NCI-H345 treated with DMSO at 0.1 percent for 48 hours (cell line): ENCODE results near the gene MROH7.
A peak's percentile ranks its signal among the peaks of the same experiment; 100 is the strongest.

ENCODE experiments used
- DNase-seq: peaks from one replicate; lab custom pipeline; 2025; ENCODE audit not compliant: unreplicated experiment; lab: John Stamatoyannopoulos, UW

The MROH7 gene

DNA sequence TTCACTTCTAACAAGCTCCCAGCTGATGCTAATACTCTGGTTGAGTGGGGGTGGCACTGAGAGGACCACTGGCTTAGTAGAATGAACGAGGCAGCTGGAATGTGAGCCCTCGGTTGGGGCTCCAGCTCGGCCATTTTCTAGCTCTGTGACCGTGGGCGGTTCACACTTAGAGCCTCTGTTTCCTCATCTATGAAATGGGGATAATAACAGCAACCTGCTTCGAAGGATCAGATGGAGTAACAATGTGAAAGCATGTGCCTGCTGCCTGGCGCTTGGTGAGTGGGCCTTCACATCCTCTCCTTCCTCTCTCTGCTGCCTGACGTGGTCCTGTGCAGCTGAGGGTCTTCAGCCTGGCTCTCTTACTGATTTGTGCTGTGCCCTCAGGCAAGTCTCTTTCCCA lies 53.2 kb downstream of the MROH7 start:
- DNase-seq, result no peak

DNA sequence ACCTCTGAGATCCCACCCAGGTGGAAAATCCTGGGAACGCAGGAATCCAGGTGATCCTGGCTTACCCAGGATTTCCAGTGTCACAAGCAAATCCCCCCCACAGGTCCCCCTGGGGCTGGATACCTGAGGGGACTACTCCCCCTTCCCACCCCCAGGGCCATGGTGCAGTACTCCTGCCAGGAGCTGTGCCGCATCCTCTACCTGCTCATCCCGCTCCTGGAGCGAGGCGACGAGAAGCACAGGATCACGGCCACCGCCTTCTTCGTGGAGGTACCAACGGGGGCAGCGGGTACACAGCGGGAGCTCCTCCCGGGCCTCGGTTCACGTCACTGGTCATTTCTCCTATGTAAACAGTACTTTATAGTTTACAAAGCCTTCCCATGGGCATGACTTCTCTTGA lies 53.6 kb downstream of the MROH7 start:
- no peak for DNase-seq

DNA sequence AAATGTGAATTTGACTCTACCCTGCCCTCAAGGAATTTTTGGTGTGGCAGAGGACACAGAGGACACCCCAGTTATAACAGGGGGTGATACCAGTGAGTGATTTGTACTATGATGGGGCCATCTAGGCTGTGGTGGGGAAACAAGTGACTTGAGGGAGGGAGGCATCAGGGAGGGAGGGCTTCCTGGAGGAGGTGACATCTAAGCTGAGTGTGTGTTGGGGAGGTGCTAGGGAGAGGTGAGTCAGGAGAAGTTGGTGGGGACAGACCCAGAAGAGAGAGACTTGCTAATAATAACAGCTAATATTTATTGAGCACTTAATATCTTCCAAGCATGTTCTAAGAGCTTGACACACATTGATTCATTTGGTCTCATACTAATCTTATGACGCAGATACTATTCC lies 54.2 kb downstream of the MROH7 start:
- no peak for DNase-seq

DNA sequence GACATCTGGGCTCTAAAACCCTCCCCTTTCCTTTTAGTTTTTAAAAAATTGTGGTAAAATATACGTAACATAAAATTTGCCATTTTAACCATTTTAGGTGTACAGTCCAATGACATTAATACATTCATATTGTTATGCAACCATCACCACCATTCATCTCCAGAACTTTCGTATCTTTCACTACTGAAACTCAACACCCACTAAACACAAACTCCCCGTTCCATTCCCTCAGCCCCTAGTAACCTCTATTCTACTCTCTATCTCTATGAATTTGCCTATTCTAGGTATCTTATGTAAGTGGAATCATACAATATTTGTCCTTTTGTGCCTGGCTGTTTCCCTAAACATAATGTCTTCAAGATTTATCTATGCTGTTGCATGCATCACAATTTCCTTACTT lies 54.7 kb downstream of the MROH7 start:
- no peak for DNase-seq

DNA sequence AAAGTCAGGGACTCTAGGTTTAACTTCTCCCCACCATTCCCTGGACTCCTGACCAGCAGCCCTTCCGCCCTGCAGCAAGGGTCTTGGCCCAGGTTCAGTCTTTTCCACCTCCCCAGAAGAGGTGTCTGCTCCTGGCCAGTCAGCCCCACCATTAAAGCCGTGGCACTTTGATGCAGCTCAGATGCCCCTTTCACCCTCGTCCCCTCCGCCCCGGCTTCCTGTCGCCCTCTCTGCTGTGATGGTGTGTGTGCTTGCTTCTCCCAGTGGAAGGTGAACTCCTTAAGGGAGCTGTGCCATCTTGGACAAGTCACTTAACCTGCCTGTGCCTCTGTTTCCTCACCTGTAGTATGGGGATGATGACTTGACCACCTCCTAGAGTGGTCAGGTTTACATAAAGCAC lies 56.3 kb downstream of the MROH7 start:
- DNase-seq, result no peak

DNA sequence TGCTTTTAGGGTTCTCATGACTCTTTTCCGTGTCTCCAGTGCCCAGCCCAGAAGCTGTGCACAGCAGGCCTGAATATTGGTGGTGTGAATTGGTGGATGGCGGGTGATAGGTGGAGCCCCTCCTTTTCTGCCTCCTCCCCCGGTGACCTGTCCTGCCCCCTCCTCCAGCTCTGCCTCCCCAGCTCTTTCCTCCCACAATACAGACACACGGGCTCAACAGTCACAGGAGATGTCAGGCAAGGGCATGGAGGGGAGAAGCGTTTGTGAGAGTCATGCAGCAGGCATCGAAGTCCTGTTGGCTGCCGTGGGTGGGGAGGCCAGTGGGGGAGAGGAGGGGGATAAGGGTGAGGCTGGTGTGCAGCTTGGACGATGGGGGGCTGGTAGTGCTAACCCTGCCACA lies 56.8 kb downstream of the MROH7 start:
- no peak for DNase-seq

DNA sequence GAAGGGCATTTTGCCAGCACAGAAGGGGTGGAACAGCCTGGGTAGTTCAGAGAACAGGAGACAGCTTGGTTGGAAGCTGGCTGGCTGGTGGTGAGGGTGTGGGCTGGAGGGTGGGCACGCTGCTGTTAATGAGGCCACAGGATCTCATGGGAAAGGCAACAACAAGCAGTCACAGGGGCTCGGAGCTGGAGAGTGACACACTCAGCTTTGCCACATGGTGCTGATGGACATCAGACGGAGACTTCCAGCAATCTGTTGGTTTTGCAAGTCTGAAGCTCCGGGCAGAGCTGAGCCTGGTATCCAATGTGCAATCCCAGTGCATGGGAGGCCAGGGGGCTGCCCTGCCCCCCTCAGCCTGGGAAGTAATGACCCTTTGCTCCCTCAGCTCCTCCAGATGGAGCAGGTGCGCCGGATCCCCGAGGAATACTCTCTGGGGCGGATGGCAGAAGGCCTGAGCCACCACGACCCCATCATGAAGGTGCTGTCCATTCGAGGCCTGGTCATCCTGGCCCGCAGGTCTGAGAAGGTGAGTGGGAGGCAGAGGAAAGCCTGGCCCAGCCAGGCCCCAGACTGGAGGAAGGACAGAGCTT lies 58.4 kb downstream of the MROH7 start:
- no peak for DNase-seq

DNA sequence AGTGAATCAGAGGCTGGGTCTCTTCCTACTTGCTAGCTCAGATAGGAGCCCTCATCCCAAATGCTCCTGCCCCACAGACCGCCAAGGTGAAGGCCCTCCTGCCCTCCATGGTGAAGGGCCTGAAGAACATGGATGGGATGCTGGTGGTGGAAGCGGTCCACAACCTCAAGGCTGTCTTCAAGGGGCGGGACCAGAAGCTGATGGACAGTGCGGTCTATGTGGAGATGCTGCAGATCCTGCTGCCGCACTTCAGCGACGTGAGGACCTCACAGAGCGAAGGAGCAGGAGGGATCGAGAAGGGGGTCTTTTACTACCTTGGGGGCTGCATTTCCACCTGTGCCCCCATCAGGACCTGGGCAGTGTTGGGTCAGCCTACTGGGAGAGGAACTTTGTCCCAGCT lies 59.5 kb downstream of the MROH7 start:
- no peak for DNase-seq

DNA sequence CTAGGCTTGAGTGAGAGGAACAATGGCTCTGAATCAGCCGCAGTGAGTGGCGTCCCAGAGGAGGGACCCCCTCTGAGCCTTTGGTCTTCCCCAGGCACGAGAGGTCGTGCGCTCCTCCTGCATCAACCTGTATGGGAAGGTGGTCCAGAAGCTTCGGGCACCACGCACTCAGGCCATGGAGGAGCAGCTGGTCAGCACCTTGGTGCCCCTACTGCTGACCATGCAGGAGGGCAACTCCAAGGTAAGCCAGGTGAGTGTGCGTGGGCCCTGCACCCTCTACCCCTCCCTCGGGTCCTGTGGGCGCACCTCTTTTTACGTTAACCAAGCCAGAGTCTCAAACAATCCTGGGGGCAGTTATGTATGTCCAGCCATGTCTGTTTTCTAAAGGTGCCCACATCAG lies 60.4 kb downstream of the MROH7 start:
- no peak for DNase-seq

DNA sequence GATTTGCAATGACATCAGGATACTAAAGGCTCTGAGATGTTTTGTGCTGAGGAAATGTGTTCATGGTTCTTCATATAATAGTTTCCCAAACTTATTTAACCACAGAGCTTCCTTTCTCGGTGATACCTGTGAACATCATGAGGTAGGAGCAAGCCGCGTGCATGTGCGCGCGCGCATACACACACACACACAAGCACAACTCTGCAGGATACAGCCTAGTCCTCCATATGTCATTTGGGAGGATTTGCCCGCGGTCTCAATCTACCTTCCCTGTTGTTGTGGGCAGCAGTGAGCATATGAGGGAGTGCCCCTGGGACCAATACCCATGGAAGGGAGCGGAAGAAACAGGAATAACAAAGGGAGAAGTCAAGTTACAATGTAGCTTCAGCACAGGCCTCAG lies 61.9 kb downstream of the MROH7 start:
- no peak for DNase-seq

DNA sequence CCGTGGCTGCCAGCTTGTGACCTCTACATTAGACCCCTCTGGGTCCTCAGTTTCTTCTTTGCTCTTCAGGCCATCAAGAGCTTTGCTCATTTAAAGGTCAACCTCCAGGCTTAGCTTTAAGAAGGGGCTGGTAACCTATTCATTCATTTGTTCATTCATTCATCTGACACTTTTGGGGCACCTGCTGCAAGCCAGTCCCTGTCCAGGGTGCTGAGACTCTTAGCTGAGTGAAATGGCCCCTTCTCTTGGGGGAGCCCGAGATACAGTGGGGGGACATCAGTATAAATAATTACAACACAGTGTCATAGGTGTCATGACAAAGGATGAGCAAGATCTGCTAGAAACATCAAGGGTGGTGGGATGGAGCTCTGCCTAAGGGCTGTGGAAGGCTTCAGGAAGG lies 63.6 kb downstream of the MROH7 start:
- no peak for DNase-seq

DNA sequence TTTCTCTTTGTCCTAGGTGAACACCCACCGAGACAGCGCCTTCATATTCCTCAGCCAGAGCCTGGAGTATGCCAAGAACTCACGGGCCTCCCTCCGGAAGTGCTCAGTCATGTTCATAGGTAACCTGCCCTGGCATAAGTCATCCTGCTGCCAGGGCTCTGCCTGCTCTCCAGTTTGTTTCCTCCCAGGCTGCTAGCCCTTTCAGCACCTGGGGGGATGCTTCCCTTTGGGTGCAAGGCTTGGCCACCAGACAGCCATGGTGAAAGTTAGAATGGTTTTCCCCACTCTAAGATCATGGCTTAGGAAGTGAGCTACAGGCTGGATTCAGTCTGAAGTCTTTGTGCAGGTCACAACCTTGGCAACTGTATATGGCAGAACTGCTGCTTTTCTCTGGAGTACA lies 64.8 kb downstream of the MROH7 start:
- DNase-seq, result no peak

DNA sequence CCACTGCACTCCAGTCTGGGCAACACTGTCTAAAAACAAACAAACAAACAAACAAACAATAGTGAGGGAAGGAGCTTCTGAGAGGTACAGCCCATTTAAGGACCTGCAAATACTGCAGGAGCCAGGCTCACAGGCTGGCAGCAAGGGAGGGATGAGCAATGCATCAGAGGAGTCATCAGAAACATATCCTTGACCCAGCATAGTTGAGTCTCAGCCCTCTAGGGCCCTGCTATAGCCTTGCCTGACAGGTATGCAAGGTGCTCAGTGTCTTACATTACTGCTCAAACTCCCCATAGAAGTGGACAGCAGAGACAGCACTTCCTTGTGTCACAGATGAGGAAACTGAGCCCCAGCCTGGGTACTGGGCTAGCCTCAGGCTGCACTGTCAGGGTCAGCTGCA lies 66.8 kb downstream of the MROH7 start:
- DNase-seq, result no peak

DNA sequence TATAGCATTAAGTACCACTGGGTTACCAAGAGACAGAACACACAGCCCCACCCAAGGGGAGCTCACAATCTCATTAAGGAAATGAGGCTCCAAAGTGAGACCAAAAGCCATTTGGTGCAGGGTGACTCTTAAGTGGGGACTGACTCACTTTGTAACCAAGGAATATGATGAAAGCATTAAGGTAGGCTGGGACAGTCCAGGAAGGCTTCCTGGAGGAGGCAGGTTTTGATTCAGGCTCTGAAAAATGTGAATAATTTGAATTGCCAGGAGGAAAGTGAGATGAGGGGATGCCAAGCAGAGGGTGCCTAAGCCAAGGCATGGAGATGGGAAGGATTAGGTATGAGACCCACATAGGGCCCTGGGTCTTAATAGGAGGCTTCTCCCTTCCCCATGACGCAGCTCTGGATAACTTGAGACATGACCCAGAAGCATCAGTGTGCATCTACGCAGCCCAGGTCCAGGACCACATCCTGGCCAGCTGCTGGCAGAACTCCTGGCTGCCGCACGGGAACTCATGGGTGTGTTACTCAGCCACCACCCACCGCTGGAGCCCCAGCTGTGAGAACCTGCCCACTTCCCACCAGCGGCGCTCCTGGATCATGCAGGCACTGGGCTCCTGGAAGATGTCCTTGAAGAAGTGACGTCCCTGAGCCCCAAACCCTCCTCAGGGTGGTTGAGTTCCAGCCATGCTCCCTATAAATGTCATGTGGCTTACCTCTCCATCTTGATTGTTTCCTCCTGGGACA lies 68.1 kb downstream of the MROH7 start:
- no peak for DNase-seq

DNA sequence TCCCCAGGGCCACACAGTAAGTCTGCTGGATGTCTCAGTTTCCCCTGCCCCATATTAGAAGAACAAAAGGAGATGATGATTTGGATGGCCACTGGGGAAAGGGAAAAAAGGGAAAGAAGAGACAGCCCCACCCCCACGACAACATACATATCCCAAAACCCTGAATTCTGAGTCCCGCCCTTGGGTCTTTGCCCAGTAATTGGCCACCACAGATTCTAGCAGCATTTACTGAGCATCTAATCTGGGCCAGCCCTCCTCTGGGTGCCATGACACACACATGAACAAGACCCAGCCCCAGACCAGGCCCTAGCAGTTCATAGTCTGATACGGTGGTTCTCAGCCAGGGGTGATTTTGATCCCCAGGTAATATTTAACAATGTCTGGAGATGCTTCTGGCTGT lies 68.8 kb downstream of the MROH7 start:
- no peak for DNase-seq

DNA sequence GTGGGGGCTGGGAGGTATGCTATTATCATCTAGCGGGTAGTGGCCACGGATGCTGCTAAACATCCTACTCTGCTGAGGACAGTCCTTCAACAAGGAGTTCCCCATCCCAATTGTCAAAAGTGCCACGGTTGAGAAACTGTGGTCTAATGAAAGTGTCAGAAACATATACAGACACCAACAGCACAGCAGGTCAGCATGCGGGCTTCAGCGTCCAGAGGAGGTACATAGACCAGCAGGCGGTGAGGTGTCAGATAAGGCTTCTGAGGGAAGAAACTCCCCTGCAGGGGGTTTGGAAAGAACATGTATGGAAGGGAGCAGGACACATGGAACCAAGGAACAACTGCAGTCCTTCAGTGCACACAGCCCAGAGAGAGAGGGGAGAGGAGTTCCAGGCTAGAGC lies 69.3 kb downstream of the MROH7 start:
- no peak for DNase-seq

DNA sequence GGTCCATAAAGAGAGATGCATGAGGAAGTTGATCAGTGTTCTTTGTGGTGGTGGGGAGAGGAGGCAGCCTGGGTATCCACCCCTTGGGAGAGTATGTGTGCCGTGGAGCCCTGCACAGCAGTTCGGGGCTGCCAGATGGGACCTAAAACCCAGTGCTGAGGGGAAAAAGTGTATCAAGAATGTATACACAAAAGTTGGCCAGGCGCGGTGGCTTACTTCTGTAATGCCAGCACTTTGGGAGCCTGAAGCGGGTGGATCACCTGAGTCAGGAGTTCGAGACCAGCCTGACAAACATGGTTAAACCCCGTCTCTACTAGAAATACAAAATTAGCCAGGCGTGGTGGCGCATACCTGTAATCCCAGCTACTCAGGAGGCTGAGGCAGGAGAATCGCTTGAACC lies 70.0 kb downstream of the MROH7 start:
- no peak for DNase-seq

DNA sequence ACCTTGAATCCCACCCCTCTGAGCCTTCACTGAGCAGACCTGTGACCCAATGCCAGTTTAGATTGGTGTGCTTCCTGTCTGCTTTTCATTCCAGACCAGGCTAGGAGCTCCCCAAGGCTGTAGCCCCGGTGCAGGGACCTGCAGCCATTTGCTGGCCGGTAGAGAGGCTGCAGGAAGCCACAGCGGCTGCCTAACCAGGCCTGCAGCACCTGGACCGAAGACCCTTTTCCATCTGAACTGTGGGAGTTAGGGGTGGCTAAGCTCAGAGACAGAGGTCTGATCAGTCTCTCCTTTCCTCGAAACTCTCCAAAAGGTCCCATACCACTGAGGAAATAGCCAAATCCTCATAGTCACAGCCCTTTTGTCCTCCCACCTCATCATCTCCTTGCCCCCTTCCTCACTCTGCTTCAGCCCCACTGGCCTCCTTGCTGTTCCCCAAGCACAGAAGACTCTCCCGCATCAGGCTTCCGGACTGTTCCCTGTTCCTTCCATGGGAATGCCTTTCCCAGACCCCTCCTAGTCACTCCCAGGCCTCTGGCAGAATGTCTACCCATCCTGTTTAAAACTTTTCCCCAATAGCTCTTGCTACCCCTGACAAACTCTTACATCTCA lies 73.4 kb downstream of the MROH7 start:
- DNase-seq, result no peak

DNA sequence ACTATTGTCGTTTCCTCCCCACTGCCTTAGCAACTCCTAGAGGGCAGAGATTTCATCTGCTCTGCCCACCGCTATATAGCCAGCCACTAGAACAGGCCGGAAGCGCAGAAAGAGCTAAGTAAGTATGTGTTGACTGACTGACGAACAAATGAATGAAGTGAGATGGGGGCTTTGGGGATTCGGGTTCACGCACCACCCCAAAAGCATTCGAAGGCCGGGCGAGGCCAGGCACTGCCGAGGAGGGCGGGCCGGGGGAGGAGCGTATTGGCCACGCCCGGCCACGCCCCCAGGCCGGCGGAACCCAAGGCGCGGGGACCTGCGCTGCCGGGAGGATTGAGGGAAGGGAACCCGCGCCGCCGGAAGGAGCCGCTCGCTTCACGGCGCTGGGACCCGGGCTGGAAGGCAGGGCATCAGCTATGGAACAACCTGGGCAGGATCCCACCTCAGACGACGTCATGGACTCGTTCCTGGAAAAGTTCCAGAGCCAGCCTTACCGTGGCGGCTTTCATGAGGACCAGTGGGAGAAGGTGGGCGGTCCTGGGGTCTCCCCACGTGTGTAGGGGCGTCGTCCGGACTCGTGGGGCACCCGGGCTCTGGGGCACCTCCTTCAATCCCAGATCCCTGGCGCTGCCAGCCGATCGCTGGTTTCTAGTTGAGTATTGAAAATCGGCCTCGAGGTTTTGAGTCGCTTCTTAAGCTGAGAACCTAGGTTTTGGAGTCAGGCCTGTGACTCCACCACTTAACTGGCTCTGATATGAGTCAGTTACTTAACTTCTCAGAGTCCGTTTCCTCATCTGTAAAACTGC lies 74.1 kb downstream of the MROH7 start, which contains the start of gene TTC4:
TTC4 (plus strand) TSS at position 369 of the 806 bp plus-strand sequence; CDS start at position 417, 48 bp downstream.
- peak; percentile 60 for DNase-seq

DNA sequence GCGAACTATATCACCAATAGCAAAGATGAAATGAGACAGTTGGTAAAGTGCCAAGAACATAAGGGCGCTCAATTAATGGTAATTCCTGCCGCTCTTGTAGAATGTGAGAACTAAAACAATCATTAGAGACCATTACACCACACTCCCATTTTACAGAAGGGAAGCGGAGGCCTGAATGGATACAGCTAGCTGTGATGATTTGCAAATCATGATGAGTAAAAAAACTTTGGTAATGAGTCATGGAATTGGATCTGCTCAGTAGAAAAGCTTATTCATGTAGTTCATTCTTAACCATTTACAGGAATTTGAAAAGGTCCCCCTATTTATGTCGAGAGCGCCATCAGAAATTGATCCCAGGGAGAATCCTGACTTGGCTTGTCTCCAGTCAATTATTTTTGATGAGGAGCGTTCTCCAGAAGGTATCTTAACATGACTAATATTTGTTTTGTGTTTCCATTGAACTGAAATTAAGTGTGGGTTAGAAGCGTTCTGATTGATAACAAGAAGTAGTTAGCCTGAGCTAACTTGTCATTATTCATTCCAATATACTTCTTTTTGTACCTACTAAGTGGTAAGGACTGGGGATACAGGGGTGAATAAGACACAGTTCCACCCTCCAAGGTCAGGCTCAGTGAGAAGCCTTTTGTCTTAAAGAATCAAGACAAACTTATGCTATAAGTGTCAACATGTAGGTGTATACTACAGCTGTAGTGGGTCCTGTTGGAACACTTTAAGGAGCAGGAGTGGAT lies 74.9 kb downstream of the MROH7 start:
- DNase-seq, result no peak

DNA sequence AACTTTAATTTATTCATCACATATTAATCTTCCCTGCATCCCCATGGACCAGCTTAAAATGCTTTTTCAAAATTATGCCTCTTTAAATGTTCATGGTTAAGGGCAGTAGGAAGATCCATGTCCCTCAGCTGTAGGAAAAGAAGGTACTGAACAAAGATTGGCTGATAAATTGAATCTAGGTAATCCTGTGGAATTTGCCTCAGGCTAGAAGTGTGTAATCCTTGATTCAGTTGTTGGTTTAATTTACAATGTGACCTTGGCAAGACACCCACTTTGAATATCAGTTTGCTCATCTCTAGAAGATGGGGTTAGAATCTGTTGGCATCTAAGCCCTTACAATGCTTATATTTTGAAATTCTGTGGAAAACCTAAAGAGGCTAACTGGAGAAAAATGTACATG lies 80.1 kb downstream of the MROH7 start:
- no peak for DNase-seq
